ENCODE measurements around the gene IMPA2.

IMPA2 gene

GRCh38 chr18:12005538-12006487, 24.5 kb downstream of the IMPA2 start:
- DNase-seq (ENCODE audit: low read depth): no peak
- H3K4me3 ChIP-seq (ENCODE audit: control insufficient read depth, low read depth, low read length): no peak overlapping the region
- no peak for TF ChIP-seq CTCF (IDR thresholded peaks at IDR 0.05; ENCODE audit: control insufficient read depth, insufficient read depth, low read depth, low read length, missing control alignments)

- H3K4me3 ChIP-seq (ENCODE audit: control insufficient read depth, low read depth, low read length): no peak overlapping the region
- TF ChIP-seq CTCF (IDR thresholded peaks at IDR 0.05; ENCODE audit: control insufficient read depth, insufficient read depth, low read depth, low read length, missing control alignments): no peak
Measured at GRCh38 chr18:12006488-12006840, 25.2 kb downstream of the IMPA2 start.

GRCh38 chr18:12007063-12007462, 25.8 kb downstream of the IMPA2 start:
- H3K4me3 ChIP-seq (ENCODE audit: control insufficient read depth, low read depth, low read length): no peak overlapping the region
- no peak for DNase-seq (ENCODE audit: low read depth)
- no peak for TF ChIP-seq CTCF (IDR thresholded peaks at IDR 0.05; ENCODE audit: control insufficient read depth, insufficient read depth, low read depth, low read length, missing control alignments)

More at GRCh38 chr18:12006488-12006840, 25.2 kb downstream of the IMPA2 start:
- DNase-seq (ENCODE audit: low read depth): no peak

- no peak overlapping the region for H3K4me3 ChIP-seq (ENCODE audit: control insufficient read depth, low read depth, low read length)
- DNase-seq (ENCODE audit: low read depth): no peak
- TF ChIP-seq CTCF (IDR thresholded peaks at IDR 0.05; ENCODE audit: control insufficient read depth, insufficient read depth, low read depth, low read length, missing control alignments): no peak
Measured at GRCh38 chr18:12008181-12008767, 27.0 kb downstream of the IMPA2 start.

GRCh38 chr18:12008842-12009580, 27.7 kb downstream of the IMPA2 start:
- H3K4me3 ChIP-seq (ENCODE audit: control insufficient read depth, low read depth, low read length): no peak overlapping the region
- no peak for TF ChIP-seq CTCF (IDR thresholded peaks at IDR 0.05; ENCODE audit: control insufficient read depth, insufficient read depth, low read depth, low read length, missing control alignments)
- no peak for DNase-seq (ENCODE audit: low read depth)

GRCh38 chr18:12009581-12010140, 28.4 kb downstream of the IMPA2 start:
- DNase-seq (ENCODE audit: low read depth): no peak
- no peak for TF ChIP-seq CTCF (IDR thresholded peaks at IDR 0.05; ENCODE audit: control insufficient read depth, insufficient read depth, low read depth, low read length, missing control alignments)
- H3K4me3 ChIP-seq (ENCODE audit: control insufficient read depth, low read depth, low read length): no peak overlapping the region
